COLO668 (cell line): ENCODE results near the gene RCSD1.
"Not testable (repeated sequence)": the region's sequence is repeated elsewhere in the genome, so short reads cannot be mapped to it uniquely, and the experiment has no call there.

Experiments used
- DNase-seq: peaks from one replicate; lab custom pipeline; 2025; ENCODE audit not compliant: unreplicated experiment; lab: John Stamatoyannopoulos, UW

The RCSD1 gene

GRCh38 chr1:167734841-167735240 lies 104.8 kb downstream of the RCSD1 start:
- no peak for DNase-seq

- DNase-seq, result no peak
Measured at GRCh38 chr1:167737169-167737568, 107.1 kb downstream of the RCSD1 start.

GRCh38 chr1:167738158-167738557 lies 108.1 kb downstream of the RCSD1 start:
- no peak for DNase-seq

- no peak for DNase-seq
Measured at GRCh38 chr1:167739752-167740151, 109.7 kb downstream of the RCSD1 start.

- DNase-seq, result not testable (repeated sequence)
Measured at GRCh38 chr1:167741103-167741502, 111.1 kb downstream of the RCSD1 start.

GRCh38 chr1:167742392-167743057 lies 112.5 kb downstream of the RCSD1 start:
- not testable (repeated sequence) for DNase-seq

GRCh38 chr1:167744901-167745300 lies 114.9 kb downstream of the RCSD1 start:
- no peak for DNase-seq

- no peak for DNase-seq
Measured at GRCh38 chr1:167746013-167746672, 116.1 kb downstream of the RCSD1 start.

- no peak for DNase-seq
Measured at GRCh38 chr1:167746988-167747655, 117.1 kb downstream of the RCSD1 start.

- DNase-seq, result no peak
Measured at GRCh38 chr1:167747988-167748387, 118.0 kb downstream of the RCSD1 start.

- DNase-seq, result no peak
Measured at GRCh38 chr1:167748906-167749305, 118.9 kb downstream of the RCSD1 start.

GRCh38 chr1:167749741-167750140 lies 119.7 kb downstream of the RCSD1 start:
- DNase-seq, result no peak

- no peak for DNase-seq
Measured at GRCh38 chr1:167750641-167751040, 120.6 kb downstream of the RCSD1 start.

- DNase-seq, result no peak
Measured at GRCh38 chr1:167751676-167752075, 121.6 kb downstream of the RCSD1 start.

GRCh38 chr1:167752219-167752985 lies 122.4 kb downstream of the RCSD1 start:
- no peak for DNase-seq

- no peak for DNase-seq
Measured at GRCh38 chr1:167755654-167756053, 125.6 kb downstream of the RCSD1 start.
